GM21360 (cell line): ENCODE results near the gene SMARCAD1.

Experiments used
- ATAC-seq: cut with Tn5 transposase; IDR thresholded peaks from one replicate; pipeline ENCODE4 v1.9.1; 2021; ENCODE audit warnings: mild to moderate bottlenecking, moderate library complexity; ENCODE audit not compliant: unreplicated experiment

SMARCAD1 gene, protein sequence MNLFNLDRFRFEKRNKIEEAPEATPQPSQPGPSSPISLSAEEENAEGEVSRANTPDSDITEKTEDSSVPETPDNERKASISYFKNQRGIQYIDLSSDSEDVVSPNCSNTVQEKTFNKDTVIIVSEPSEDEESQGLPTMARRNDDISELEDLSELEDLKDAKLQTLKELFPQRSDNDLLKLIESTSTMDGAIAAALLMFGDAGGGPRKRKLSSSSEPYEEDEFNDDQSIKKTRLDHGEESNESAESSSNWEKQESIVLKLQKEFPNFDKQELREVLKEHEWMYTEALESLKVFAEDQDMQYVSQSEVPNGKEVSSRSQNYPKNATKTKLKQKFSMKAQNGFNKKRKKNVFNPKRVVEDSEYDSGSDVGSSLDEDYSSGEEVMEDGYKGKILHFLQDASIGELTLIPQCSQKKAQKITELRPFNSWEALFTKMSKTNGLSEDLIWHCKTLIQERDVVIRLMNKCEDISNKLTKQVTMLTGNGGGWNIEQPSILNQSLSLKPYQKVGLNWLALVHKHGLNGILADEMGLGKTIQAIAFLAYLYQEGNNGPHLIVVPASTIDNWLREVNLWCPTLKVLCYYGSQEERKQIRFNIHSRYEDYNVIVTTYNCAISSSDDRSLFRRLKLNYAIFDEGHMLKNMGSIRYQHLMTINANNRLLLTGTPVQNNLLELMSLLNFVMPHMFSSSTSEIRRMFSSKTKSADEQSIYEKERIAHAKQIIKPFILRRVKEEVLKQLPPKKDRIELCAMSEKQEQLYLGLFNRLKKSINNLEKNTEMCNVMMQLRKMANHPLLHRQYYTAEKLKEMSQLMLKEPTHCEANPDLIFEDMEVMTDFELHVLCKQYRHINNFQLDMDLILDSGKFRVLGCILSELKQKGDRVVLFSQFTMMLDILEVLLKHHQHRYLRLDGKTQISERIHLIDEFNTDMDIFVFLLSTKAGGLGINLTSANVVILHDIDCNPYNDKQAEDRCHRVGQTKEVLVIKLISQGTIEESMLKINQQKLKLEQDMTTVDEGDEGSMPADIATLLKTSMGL

DNA sequence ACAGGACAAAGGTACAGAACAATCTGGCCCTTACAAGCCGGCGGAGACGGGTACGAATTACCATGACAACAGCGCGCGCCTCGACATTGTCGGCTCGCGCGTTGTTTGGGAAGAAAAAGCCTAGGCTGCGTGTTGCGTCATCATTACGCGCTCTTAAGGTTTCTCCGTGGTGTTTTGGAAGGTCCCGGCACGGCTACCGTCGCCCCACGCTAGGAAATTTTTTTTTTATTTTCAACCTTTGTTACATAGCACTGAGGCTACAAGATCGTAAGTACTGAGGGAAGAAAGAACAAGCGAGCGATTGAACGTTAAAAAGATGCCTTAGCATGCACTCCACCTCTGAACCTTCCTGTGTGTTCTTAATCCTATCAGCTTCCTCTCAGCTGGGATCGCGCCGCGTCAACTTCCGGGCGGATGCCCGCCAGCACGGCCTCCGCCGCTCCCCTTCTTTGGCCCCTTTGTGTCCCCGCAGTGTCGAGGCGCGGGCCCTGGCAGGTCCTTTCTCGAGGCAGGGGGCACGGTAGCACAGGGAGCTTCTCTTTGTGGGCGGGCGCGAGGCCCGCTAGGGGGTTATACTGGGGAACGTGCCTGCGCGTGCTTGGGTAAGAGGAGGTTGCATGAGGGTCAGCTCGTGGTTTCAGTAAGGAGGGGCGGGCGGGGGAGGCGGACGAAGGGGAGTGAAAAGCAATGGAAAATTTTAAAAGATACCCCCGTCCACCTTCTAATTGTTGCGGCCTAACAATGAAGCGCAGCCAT lies at the start of gene SMARCAD1:
TSS of gene SMARCAD1 (plus strand) at position 397 of the 756 bp plus-strand sequence. CDS start 530 bp downstream, outside the sequence.
- ATAC-seq: peak; percentile 94

DNA sequence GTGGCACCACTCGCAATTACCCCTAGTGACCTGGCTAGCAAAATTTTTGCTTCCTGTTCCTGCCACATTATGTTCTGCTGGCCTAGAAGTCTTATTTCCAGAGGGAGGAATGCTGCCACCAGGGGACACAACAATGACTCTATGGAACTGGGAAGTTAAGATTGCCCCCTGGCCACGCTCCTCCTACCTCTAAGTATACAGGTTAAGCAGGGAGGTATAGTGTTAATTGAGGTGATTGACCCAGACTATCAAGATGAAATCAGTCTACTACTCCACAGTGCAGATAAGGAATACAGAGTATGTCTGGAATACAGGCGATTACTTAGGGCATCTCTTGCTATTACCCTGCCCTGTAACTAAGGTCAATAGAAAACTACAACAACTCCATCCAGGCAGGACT lies 48.8 kb upstream of the SMARCAD1 start:
- no peak for ATAC-seq

DNA sequence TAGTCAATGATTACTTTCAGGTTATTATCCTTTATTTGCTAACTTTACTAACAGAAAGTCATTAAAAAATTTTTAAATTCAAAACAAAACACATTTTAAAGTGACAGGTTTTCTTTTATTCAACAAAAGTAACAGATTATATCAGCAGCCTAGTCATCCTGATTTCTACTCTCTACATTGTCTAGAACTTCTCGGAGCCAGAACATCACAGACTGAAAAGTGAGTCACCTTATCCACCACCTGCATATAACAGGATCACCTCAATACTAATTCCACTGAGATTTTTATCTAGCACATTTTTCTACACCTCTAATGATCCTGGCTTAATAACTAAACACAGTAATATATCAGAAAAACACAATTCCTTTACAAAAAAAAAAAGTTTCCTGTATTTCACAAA lies 47.9 kb upstream of the SMARCAD1 start:
- no peak for ATAC-seq

DNA sequence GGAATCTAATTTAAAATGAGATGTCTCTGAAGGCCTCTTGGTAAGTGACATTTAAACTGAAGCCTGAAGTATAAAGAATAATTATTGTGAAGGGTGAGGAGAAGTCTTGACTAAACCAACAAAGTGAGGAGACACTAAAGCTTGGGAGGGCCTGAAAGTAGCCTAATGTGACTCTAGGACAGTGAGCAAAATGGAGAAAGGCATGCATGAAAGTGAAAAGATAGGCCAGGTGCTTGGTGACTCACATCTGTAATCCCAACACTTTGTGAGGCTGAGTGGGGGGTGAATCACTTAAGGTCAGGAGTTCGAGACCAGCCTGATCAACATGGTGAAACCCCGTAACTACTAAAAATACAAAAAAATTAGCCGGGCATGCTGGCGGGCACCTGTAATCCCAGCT lies 46.9 kb upstream of the SMARCAD1 start:
- no peak for ATAC-seq

DNA sequence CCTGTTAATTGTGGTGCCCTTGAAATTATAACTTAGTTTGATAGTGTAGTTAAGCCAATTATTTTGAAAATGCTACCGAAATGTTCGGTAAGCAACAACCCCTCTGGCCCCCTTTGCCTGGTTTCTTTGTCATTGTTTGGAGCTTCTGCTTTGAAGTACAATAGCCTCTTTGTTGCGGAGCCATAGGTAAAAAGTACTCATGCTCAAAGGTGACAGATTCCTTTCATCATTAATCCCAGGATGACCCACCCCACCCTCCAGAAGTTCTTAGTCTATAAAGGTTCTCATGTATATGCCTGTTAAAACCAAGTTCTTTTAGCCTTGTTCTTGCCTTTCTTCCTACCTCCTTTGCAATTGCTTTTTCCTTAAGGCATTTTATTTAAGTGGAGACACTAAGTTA lies 42.4 kb upstream of the SMARCAD1 start:
- no peak for ATAC-seq

DNA sequence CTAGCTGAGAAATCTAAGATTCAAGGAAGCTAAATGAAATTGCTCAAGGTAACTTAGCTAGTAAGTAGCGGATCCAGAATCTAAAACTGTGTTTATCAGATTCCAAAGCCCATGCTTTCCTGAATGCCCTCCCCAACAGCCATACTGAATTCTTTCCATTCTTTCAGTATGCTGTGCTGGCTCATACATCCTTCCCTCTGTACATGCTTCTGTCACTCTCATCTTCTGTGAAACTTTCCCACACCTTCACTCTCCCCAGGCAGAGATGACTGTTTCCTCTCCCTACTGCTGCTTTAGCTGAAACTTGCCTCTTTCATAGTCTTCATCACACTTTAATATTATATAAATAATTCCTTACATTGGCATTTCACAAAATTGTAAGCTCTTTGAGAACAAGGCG lies 39.3 kb upstream of the SMARCAD1 start:
- ATAC-seq: no peak

DNA sequence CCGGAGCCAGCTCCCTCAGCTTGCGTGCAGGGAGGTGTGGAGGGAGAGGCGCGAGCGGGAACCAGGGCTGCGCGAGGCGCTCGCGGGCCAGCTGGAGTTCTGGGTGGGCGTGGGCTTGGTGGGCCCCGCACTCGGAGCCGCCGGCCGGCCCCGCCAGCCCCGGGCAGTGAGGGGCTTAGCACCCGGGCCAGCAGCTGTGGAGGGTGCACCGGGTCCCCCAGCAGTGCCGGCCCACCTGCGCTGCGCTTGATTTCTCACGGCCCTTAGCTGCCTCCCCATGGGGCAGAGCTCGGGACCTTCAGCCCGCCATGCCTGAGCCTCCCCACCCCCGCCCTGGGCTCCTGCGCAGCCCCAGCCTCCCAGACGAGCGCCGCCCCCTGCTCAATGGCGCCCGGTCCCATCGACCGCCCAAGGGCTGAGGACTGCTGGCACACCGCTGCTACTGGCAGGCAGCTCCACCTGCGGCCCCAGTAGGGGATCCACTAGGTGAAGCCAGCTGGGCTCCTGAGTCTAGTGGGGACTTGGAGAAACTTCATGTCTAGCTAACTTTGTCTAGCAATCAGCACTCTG lies 37.8 kb upstream of the SMARCAD1 start:
- ATAC-seq: no peak

DNA sequence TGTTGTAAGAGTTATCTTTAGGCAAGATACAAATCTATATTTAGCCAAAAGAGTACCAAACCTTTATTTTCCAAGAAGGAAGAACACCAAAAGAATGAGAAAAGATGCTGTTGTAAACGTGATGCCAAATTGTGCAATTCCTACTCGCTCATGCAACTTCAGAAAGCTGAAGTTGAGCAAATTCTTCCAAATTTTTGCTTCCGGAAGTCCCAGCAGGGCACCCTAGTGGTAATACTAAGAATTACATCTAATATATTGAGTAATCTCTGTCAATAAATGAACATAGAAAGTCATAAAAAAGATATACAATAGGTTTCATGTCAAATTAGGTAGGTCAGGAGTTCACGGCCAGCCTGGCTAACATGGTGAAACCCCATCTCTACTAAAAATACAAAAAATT lies 36.0 kb upstream of the SMARCAD1 start:
- ATAC-seq: no peak

DNA sequence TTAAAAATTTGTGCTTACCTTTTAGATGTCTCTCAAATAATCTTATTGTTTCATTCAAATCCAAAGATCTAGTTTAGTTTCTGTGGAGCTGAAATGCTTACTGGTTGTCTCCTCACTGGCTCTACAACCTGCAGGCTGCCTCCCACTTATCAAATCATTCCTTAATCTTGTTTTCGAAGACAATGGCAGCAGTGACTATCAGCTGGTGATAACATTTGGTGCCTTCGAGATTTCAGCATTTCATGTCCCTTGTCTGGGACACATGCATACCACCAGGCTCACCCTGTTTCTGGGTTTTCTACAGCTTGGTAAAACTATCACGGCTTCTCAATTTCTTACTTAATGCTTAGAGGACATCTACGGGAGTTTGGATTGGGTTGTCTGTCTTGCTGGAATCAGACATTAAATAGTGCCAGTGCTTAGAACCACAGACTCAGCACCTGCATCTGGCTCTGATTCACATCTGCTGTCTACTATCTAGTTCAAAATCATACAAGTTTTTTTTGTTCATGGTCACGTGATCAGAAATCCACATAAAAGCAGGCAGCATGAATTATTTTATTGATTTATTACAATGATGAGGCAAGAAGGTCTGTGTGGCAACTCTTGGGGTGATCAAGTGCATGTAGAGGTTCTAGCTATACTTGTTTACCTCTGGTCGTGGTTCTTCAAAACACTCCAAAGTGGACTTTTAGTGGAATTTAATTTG lies 32.0 kb upstream of the SMARCAD1 start:
- no peak for ATAC-seq

DNA sequence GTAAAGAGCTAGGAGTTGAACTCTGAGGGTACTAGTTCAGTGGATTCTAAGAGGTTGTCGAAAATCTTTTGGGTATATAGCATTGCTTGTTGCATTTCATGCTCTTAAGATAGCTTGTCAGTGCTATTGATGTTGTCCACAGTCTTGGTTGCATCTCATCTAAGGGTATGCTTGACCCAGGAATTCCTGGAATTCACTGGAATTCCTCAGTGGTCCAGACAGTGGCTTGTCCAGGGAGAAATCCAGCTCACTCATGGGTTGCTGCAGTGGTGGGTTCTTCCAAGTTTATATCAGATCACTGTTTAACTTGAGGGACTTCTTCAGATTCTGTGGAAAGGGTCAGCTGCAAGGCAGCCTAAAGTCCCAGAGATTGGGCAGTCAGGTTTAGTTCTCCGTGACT lies 29.8 kb upstream of the SMARCAD1 start:
- ATAC-seq: no peak

DNA sequence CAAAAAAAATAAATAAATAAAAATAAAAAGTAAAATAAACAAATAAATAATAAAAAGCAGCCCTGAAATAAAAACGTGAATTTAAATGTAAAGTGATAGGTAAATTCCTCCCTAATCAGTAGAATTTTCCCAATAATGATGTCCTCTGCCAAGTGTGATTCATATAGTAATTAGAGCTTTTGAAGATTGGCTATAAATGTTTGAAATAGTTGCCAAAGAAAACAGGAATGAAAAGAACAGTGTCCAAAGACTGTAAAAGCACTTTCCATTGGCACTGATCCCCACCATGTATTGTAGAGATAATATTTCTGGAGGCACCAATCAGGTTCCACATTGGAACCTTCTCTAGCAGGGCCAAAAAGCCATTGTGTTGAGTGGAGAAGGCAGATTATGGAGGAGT lies 25.9 kb upstream of the SMARCAD1 start:
- ATAC-seq: no peak

DNA sequence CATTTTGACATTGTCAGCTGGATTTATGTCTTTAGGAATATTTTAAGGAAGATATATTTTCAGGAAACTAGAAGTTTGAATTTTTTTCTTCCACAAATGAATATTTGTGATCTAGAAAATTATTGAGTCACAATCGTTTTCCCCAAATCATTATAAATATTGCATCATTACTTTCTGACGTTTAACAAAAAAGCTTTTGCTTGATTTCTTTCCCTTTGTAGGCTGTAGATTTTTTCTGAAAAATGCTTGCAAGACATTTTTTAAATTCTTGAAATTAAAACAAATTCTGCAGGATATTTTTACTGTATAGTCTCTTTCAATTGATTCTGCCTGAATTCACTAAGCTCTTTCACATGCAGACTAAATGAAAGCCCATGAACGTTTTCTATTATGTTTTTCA lies 4.9 kb upstream of the SMARCAD1 start:
- no peak for ATAC-seq

DNA sequence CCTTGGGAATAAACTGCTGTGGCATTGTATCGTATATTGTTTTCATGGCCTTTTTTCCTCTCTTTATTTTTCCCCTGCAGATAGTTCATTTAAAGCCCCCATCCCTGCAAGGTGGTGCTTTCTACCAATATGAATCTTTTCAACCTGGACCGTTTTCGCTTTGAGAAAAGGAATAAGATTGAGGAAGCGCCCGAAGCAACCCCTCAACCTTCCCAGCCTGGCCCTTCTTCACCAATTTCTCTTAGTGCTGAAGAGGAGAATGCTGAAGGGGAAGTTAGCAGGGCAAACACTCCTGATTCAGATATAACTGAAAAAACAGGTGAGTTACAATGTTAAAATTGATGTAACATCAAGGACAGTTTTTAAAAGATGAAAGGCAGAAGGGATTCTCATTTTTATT lies 601 bp downstream of the SMARCAD1 start:
- ATAC-seq: no peak

DNA sequence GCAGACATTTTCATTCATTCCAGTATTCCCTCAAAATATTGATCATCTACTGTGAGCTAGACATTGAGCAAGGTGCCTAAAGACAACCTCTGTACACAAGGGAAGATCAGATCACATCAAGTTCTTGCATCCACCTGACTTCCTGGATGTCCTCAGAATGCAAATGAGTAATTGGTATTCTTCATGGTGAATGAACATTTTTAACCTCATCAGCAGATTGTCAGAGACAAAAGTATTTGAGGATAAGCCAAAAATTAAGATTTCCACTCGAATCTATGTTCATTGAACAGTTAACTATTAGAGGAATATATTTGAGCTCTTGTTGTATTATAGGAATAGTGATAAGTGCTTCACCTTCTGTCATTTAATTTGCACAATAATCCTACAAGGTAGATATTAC lies 1.3 kb downstream of the SMARCAD1 start:
- ATAC-seq: no peak

DNA sequence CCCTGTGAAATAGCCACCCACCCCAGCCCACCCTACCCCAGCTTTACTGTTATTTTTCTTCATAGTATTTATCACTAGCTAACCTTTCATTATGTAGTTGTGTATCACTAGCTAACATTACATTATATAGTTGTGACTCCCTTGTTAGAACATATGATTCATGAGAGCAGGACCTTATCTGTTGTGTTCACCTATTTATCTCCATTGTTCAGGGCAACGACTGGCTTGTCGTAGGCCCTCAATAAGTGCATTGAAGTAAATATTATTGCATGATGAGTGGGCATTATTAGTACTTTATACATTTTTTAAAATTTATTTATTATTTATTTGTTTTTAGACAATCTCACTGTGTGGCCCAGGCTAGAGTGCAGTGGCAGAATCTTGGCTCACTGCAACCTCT lies 4.2 kb downstream of the SMARCAD1 start:
- no peak for ATAC-seq

DNA sequence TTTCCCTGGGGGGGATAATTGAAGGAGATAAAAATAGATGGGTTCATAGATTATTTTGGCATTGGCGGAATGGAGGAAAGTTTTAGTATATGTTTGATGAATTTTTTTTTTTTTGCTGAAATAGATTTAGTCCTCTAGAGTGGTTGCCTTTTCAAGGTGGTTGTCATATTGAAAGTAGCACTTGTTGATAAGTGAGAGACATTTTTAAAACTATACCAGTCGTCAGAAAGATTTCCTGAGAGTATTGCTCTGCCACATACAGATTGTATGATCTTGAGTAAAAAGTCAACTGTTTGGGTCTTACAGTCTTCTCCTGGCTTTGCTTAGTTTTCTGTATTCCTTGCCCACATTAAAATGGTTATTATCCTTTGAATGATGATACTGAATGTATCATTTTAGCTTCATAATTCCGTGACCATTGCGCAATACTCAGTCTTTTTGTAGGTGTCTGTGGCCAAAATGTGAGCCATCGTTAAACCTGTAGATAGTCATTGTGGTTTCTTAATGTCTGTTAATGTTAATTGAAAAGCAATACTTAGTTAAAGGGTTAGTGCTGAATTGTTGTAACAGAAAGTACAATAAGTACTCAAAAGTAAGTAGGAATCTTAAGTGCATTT lies 7.1 kb downstream of the SMARCAD1 start:
- no peak for ATAC-seq

DNA sequence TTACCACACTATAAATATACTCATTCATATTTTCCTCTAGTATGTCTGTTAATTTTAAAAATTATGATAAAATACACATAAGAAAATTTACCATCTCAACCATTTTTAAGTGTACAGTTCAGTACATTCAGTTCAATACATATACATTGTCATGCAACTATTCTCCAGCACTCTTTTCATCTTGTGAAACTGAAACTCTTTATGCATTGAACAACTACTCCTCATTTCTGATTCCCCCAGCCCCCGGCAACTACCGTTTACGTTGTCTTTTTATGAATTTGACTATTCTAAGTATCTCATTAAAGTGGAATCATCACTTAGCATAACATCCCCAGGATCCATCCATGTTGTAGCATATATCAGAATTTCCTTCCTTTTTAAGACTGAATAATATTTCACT lies 8.7 kb downstream of the SMARCAD1 start:
- no peak for ATAC-seq

DNA sequence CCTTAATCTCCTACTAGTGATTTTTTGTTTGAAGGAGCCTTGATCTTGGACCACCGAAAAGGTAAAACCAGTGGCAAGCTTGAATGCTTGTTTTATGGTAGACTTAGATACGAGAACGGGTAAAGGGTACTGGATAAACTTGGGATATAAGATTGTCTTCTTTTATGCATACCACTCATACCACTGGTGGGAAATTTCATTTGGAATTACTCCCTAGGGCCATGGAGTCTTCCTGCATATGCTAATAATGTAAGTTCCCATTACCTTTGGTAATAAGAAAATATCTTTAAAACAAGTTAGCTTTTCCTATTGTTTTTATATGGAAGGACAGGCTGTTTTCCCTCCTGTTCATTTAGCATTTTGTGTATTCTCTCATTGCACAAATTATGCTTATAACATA lies 11.7 kb downstream of the SMARCAD1 start:
- no peak for ATAC-seq

DNA sequence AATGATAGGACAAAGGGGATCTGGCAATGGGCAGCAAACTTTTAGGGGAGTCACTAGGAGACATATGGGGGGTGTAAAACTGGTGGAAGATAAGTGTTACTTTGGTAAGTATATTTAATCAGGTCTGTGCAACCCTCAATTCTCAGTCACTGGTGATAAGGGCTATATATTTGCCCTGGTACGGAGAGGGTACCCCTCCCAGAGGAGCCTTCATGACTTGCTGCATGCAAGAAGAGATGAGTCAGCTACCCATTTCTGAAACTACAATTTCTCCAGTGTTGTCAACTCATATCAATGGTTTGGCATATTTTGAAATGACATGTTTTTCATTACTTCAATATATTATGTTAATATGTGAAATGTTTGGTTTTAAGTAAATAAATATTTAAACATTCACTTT lies 14.3 kb downstream of the SMARCAD1 start:
- ATAC-seq: no peak

DNA sequence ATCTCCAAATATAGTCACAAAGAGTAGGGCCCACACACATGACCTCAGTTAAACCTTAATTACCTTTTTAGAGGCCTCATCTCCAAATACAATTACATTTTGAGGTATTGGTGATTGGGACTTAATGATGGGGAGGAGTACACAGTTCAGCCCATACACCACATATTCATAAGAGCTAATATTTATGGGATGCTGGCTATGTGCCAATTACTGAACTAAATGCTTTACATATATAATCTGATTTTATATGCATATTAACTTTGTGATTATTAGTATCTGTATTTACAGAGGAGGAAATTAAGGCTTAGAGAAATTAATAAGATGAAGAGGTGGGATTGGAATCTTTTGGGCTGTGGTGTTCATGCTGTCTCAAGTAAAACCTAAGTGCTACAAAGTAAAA lies 17.8 kb downstream of the SMARCAD1 start:
- no peak for ATAC-seq
